Ovary (tissue), 9 donors: ENCODE measurements around the gene SMIM13. TPM values are rescaled to one million over a fixed set of nuclear protein-coding genes. Genes with fewer than 3 reads are reported as not detected.

Experiments
- DNase-seq, 5 donors: peaks; one replicate each; pipeline ENCODE4 v3.0.0-alpha.2; 2019 to 2020
- H3K27ac ChIP-seq, 2 donors: fragments of 200-600 bp; one replicate each; pipeline versions ENCODE4 v1.5.1 to v1.8.0; 2019 to 2022
- H3K27me3 ChIP-seq: fragments of 200-600 bp; one replicate; pipeline ENCODE4 v1.8.0; 2022
- H3K36me3 ChIP-seq: fragments of 200-600 bp; sonication (generic); one replicate; pipeline ENCODE4 v1.5.1; 2019
- H3K4me1 ChIP-seq: one replicate; pipeline ENCODE4 v1.8.1; 2013; ENCODE audit warnings: mild to moderate bottlenecking, moderate library complexity; ENCODE audit not compliant: insufficient read depth
- H3K4me3 ChIP-seq: fragments of 200-600 bp; sonication (generic); one replicate; pipeline ENCODE4 v1.5.1; 2017
- H3K9me3 ChIP-seq, 2 donors: fragments of 200-600 bp in 1 of 2; sonication (generic) in 1 of 2; one replicate each; pipeline versions ENCODE4 v1.5.1 to v1.8.1; 2013 to 2019; ENCODE audit warnings: mild to moderate bottlenecking in 1 of 2, moderate library complexity in 1 of 2
- CTCF ChIP-seq, 3 donors: fragments of 450-650 bp in 2 of 3; fragments of 200-600 bp in 1 of 3; IDR thresholded peaks; one replicate each; pipeline versions ENCODE4 v1.5.1 to v1.8.0; 2016 to 2022; ENCODE audit warnings: antibody characterized with exemption in 3 of 3, mild to moderate bottlenecking in 1 of 3
- EP300 ChIP-seq: sonication (generic); formaldehyde crosslinking; IDR thresholded peaks from one replicate; pipeline ENCODE4 v1.6.1; 2017; ENCODE audit warnings: antibody characterized with exemption
- POLR2A ChIP-seq: fragments of 450-650 bp; IDR thresholded peaks from one replicate; pipeline ENCODE4 v1.6.1; 2017; ENCODE audit warnings: antibody characterized with exemption, mild to moderate bottlenecking, moderate library complexity
- WGBS, 3 donors: extraction: QIAGEN DNeasy Blood & Tissue Kit in 1 of 3; methylation state at CpG; one replicate each; pipeline versions ENCODE4 v1.1.5 to v1.1.7; 2013 to 2017; 5-methylcytosine and 5-hydroxymethylcytosine counted together
- intact Hi-C, 4 donors: fragments of 100-400 bp; cut with DNase I; formaldehyde crosslinking; loops; one replicate each; pipeline versions ENCODE4 v1.11.0 to v1.15.1; 2022 to 2023
- polyA plus RNA-seq, 2 donors: library from polyadenylated mRNA; stranded (reverse); fragments of 200-250 nt in 1 of 2; fragments of 350-450 nt in 1 of 2; fragmentation: Illumina TruSeq in 1 of 2; extraction: RNeasy Lipid Tissue Mini Kit (QIAGEN cat#74804) in 1 of 2; gene quantifications; one replicate each; pipeline ENCODE4 v1.2.3, GENCODE V29; 2013 to 2014
- total RNA-seq, 7 donors: library from RNA; depleted of rRNA in 2 of 7; stranded (reverse); fragments of >200 nt in 2 of 7; fragmentation: NEBNext Ultra II Directional in 3 of 7; extraction: Animal tissue kit (Norgen Biotek cat#: 25700) in 3 of 7; gene quantifications; one replicate each; pipeline versions ENCODE4 v1.1.0 to v1.2.4, GENCODE V29; 2016 to 2023
- donor health status: DM: no; HTN: no; CAD: no; lungs with moderate emphysema.
- donor health status: DM: no; HTN: no; CAD: no.
- donor health status: Bipolar disorder and iron deficiency.
- donor health status: DM: yes; HTN: yes; CAD: no.
- donor health status: DM: no; HTN: no; CAD: no.
- donor health status: DM: yes; HTN: yes; CAD: no.

The SMIM13 gene
- total and polyA plus RNA-seq, 9 donors: 3.6 to 8.4 (median 6.0) TPM

- DNase-seq: no peak
- intact Hi-C loops: no loop called here
- 84 to 85% (median 85%) methylated on average over 6 of the region's 6 CpGs for WGBS, 3 donors
- no peak for TF ChIP-seq EP300
- TF ChIP-seq POLR2A: no peak
- TF ChIP-seq CTCF (IDR thresholded peaks at IDR 0.05): no peak
- no peaks in the 10 kb centered on the region for H3K36me3 ChIP-seq
- no peaks in the 10 kb centered on the region for H3K9me3 ChIP-seq
- no peaks in the 10 kb centered on the region for H3K4me1 ChIP-seq
- no peaks in the 10 kb centered on the region for H3K27me3 ChIP-seq
- H3K4me3 ChIP-seq: no peak overlapping the region
- no peak overlapping the region for H3K27ac ChIP-seq
Observed at GRCh38 chr6:11065436-11066202, 28.0 kb upstream of the SMIM13 start.

- intact Hi-C loops: no loop called here
Observed at GRCh38 chr6:11066505-11067347, 26.9 kb upstream of the SMIM13 start.

GRCh38 chr6:11067348-11067747 is 26.3 kb upstream of the SMIM13 start:
- Histone ChIP-seq H3K4me3 (no peak overlapping the region), H3K27me3 (no peaks in the 10 kb centered on the region), H3K4me1 (no peaks in the 10 kb centered on the region), H3K27ac (no peak overlapping the region), H3K36me3 (no peaks in the 10 kb centered on the region), H3K9me3 (no peaks in the 10 kb centered on the region)
- intact Hi-C loops: no loop called here
- TF ChIP-seq CTCF (IDR thresholded peaks at IDR 0.05) (no peak), EP300 (no peak), POLR2A (no peak)
- no peak for DNase-seq
- 37 to 48% (median 46%) methylated on average over 2 of the region's 2 CpGs for WGBS, 3 donors

More at GRCh38 chr6:11066505-11067347, 26.9 kb upstream of the SMIM13 start:
- WGBS, 3 donors: 91 to 95% (median 93%) methylated on average over 6 of the region's 6 CpGs
- H3K4me1 ChIP-seq: no peaks in the 10 kb centered on the region
- TF ChIP-seq EP300 (no peak), POLR2A (no peak), CTCF (IDR thresholded peaks at IDR 0.05) (no peak)
- no peaks in the 10 kb centered on the region for H3K9me3 ChIP-seq
- DNase-seq: no peak
- no peak overlapping the region for H3K4me3 ChIP-seq
- no peak overlapping the region for H3K27ac ChIP-seq
- no peaks in the 10 kb centered on the region for H3K27me3 ChIP-seq
- H3K36me3 ChIP-seq: no peaks in the 10 kb centered on the region

- H3K4me1 ChIP-seq: no peaks in the 10 kb centered on the region
- H3K9me3 ChIP-seq: no peaks in the 10 kb centered on the region
- intact Hi-C loops: no loop called here
- no peak overlapping the region for H3K4me3 ChIP-seq
- no peak for TF ChIP-seq POLR2A
- TF ChIP-seq CTCF (IDR thresholded peaks at IDR 0.05): no peak
- no peak for TF ChIP-seq EP300
- no peaks in the 10 kb centered on the region for H3K36me3 ChIP-seq
- no peak overlapping the region for H3K27ac ChIP-seq
- WGBS, 3 donors: 44 to 53% (median 50%) methylated on average over 2 of the region's 2 CpGs
- DNase-seq: no peak
- no peaks in the 10 kb centered on the region for H3K27me3 ChIP-seq
Observed at GRCh38 chr6:11069760-11070159, 23.9 kb upstream of the SMIM13 start.
